Fibroblast of the aortic adventitia (primary cell): Measurements from ENCODE around the gene FBLN2. TPM values are rescaled to one million over a fixed set of nuclear protein-coding genes. Genes with fewer than 3 reads are reported as not detected.

Experiments
- DNase-seq: peaks from one replicate; pipeline ENCODE4 v3.0.0-alpha.2; 2010; ENCODE audit warnings: low read depth
- H3K4me3 ChIP-seq: 2 replicates; pipeline ENCODE4 v1.5.1; 2011; ENCODE audit warnings: low read depth, mild to moderate bottlenecking, control low read depth, low read length, moderate library complexity
- CTCF ChIP-seq: IDR thresholded peaks from 2 replicates; pipeline ENCODE4 v1.5.1; 2011; ENCODE audit warnings: mild to moderate bottlenecking, low read length, control low read depth, inconsistent platforms; ENCODE audit not compliant: insufficient read depth
- total RNA-seq: library from RNA; depleted of rRNA; stranded (reverse); fragments of >200 nt; gene quantifications from 2 replicates; pipeline ENCODE4 v1.2.3, GENCODE V29; 2012; ENCODE audit warnings: low replicate concordance

FBLN2 gene
- total RNA-seq, 1 donor, result 452 TPM

- no peak for DNase-seq
- H3K4me3 ChIP-seq, result no peak overlapping the region
- no peak for TF ChIP-seq CTCF
These were observed 39.3 kb downstream of the FBLN2 start for GRCh38 chr3:13588221-13588701.

DNA sequence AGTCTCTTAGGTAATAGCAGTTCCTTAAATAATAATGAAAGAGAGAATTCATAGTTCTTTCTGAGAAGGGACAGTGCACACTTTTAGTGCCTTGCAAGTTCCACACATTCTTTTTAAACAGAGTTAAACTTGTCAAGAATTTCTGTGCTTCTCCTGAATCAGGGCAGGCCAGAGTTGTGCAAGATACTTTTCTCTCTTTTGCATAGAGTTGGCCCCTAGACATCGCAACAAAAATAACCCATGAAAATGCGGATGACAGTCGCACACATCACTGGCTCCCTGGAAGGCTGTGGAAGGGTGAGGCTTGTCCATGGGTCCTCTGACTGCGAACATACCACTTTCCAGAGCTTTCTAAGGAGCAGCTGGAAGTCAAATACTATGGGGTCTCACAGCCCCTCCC, 40.1 kb downstream of the FBLN2 start:
- no peak for TF ChIP-seq CTCF
- H3K4me3 ChIP-seq, result no peak overlapping the region
- DNase-seq, result no peak

DNA sequence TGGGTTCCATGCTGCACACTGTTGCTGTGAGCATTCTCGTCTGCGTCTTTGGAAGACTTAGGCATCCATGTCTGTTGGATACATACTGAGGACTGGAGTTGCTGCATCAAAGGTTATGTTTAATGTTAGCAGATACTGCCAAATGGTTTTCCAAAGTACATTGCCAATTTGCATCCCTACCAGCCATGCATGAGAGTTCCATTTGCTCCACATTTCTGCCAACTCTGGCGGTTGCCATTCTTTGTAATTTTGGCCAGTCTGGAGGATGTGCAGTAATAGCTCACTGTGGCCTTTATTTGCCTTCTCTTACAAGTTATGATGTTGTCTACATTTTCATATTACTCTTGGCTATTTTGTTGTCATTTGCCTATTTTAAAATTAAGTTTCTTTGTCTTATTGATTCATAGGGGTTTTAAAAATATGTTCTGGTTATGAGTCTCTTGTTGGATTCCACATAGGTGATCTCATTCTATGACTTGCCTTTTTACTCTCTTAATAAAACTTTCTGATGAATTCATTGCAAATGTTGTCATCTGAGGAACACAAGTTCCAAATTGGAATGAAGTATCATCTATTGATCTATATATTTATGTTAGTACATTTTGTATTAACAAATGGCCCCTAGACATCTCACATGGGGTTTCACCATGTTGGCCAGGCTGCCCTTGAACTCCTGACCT, 42.1 kb downstream of the FBLN2 start:
- DNase-seq, result no peak
- no peak overlapping the region for H3K4me3 ChIP-seq
- TF ChIP-seq CTCF, result no peak

DNA sequence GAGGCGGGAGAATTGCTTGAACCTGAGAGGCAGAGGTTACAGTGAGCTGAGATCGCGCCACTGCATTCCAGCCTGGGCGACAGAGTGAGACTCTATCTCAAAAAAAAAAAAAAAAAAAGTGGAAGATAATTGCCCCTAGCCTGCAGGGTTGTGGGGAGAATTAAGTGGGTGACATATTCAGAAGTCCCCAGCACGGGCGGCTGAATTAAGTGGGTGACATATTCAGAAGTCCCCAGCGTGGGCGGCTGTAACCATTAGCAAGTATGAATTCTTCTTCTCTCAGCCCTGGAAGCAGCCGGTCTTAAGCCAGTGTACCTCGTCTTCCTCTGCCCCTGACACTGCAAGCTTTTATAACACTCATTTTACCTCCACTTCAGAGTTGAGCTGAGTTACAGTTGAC, 44.7 kb downstream of the FBLN2 start:
- DNase-seq, result no peak

DNA sequence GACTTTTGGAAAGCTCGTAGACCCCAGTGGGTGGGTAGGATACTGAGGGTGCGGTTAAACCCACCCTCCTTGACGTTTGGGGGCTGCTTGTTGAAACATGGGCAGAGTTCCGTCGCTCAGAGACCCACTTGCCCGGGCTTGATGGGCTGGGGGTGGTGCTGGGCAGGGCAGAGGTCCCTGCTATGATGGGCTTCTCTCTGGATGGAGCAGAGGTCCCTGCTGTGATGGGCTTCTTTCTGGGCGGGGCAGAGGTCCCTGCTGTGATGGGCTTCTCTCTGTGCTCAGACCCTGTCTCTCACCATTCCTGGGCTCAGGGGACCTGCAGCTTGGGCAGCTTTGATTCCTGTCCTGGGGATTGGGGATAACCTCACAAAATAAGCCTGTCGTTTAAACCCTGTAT, 45.2 kb downstream of the FBLN2 start:
- TF ChIP-seq CTCF, result no peak
- no peak for DNase-seq
- H3K4me3 ChIP-seq, result no peak overlapping the region

More for the DNA sequence above, 44.7 kb downstream of the FBLN2 start:
- H3K4me3 ChIP-seq, result no peak overlapping the region
- no peak for TF ChIP-seq CTCF

- no peak overlapping the region for H3K4me3 ChIP-seq
- no peak for DNase-seq
- no peak for TF ChIP-seq CTCF
These were observed 46.1 kb downstream of the FBLN2 start for GRCh38 chr3:13594991-13595421.

DNA sequence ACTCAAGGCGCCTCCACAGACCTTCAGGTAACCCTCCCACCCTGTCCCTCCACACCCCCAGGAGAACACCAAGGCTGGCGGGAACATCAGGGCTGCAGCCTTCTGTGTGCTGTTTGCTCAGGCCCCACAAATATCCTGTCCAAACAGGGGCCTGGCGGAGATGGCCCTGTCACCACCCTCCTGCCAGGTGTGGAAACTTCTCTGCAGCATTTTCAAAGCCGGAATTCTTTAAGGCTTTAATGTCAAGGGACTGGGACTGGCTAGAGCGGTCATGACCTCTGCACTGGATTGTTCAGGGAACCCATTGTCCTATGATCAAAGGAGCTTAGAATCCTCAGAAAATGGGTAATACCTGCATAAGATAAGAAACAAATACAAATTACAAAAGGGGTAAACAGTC, 46.6 kb downstream of the FBLN2 start:
- no peak for TF ChIP-seq CTCF
- H3K4me3 ChIP-seq, result no peak overlapping the region
- DNase-seq, result no peak
